ENCODE measurements around the gene TRIM21. TPM values are rescaled to one million over a fixed set of nuclear protein-coding genes. Genes with fewer than 3 reads are reported as not detected.

The TRIM21 gene
- total and polyA plus RNA-seq, 10 of the 15 experiments (the other 5 are each of a cell fraction or from before 2014, with no cell fraction given), result 24.3 to 80.6 (median 31.7) TPM

DNA sequence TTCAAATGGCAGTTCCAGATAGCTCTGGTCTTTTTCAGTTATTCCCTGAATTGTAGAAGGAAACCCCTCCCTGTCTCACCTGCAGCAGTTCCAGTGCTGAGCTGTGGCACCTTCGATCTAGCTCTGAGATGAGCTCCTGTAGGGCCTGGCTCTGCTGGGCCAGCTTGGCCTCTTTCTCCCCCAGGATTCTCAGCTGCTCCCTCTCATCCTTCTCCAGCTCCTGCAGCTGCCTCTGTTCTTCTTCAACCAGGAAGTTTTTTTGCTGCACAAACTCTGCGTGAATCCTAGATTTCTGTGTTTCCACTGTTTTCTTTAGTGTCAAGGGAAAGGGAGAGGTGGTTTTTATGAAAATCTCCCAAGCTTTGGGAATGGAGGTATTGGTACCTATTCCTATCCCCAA lies 5.3 kb downstream of the TRIM21 start (continued):
- TF ChIP-seq MEF2B (IDR thresholded peaks at IDR 0.05; ENCODE audit: partially characterized antibody, poor library complexity, severe bottlenecking) (no peak), CBX5 (IDR thresholded peaks at IDR 0.05; ENCODE audit: low read depth) (no peak), PKNOX1 (IDR thresholded peaks at IDR 0.05) (no peak), GABPA (IDR thresholded peaks at IDR 0.05; ENCODE audit: low read depth) (no peak), HDAC6 (IDR thresholded peaks at IDR 0.05; ENCODE audit: unreplicated experiment) (no peak)

DNA sequence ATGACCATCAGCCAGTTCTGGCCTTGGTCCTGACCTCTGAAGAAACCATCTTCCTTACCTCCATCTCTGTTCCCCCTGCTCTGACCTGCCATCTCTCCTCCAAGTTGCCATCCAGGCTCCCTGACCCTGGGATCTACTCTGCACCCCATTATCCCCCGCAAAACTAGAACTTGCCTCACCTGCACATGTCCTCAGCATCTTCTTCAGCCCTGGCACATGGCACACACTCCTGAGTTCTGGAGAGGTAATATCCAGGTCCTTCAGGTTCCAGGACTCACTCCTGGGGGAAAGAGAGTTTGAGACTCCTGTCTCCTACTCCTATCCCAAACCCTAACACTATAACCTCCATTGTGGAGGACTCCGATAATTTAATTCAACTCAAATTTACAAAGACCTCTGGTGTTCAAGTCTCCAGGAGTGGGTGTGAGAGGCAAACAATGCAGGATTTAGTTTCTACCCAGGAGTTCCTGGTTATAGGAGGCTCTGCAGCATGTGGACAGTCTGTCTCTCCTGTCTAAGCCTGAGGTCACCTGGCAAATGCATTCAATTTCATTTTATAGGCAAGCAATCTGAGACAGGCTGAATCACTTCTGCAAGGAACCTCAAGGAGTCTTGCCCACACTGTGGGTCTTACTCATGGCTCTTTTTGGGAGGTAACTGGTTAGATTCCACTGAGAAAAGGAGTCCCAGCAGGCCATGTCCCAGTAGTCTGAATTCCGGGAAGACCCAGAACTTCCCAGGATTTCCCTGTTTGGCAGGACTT lies 7.3 kb downstream of the TRIM21 start:
- FAIRE-seq (no peak), DNase-seq (ENCODE audit: low read depth, low spot score) (no peak)
- no peaks in the 10 kb centered on the region for H4K20me1 ChIP-seq (ENCODE audit: control insufficient read depth, insufficient read depth)
- TF ChIP-seq ZNF217 (IDR thresholded peaks at IDR 0.05), result no peak
- no peak for TF ChIP-seq ASH2L (IDR thresholded peaks at IDR 0.05; ENCODE audit: borderline replicate concordance, low read depth)
- no peak for TF ChIP-seq ZSCAN29 (IDR thresholded peaks at IDR 0.05)
- no peak for TF ChIP-seq ZNF622 (IDR thresholded peaks at IDR 0.05)
- TF ChIP-seq BRCA1 (IDR thresholded peaks at IDR 0.05; ENCODE audit: low read depth, low read length), result no peak
- TF ChIP-seq ZNF207 (IDR thresholded peaks at IDR 0.05; ENCODE audit: borderline replicate concordance), result no peak
- TF ChIP-seq ZNF274 (IDR thresholded peaks at IDR 0.05; ENCODE audit: insufficient read depth, insufficient read length), result no peak
- no peak for TF ChIP-seq MYC (IDR thresholded peaks at IDR 0.05; ENCODE audit: insufficient read depth, insufficient read length, insufficient replicate concordance, low read length, severe bottlenecking)
- no peak for TF ChIP-seq RBBP5 (conservative IDR thresholded peaks at IDR 0.05)
- TF ChIP-seq CHD2 (IDR thresholded peaks at IDR 0.05; ENCODE audit: borderline replicate concordance, low read depth, low read length), result no peak
- no peak for TF ChIP-seq EGR1 (IDR thresholded peaks at IDR 0.05; ENCODE audit: borderline replicate concordance in 1 of 2, low read depth in 2 of 2, low read length in 2 of 2)
- TF ChIP-seq, protein P1, sequence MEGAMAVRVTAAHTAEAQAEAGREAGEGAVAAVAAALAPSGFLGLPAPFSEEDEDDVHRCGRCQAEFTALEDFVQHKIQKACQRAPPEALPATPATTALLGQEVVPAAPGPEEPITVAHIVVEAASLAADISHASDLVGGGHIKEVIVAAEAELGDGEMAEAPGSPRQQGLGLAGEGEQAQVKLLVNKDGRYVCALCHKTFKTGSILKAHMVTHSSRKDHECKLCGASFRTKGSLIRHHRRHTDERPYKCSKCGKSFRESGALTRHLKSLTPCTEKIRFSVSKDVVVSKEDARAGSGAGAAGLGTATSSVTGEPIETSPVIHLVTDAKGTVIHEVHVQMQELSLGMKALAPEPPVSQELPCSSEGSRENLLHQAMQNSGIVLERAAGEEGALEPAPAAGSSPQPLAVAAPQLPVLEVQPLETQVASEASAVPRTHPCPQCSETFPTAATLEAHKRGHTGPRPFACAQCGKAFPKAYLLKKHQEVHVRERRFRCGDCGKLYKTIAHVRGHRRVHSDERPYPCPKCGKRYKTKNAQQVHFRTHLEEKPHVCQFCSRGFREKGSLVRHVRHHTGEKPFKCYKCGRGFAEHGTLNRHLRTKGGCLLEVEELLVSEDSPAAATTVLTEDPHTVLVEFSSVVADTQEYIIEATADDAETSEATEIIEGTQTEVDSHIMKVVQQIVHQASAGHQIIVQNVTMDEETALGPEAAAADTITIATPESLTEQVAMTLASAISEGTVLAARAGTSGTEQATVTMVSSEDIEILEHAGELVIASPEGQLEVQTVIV (IDR thresholded peaks at IDR 0.05; ENCODE audit: borderline replicate concordance, partially characterized antibody), result no peak
- TF ChIP-seq RCOR1 (conservative IDR thresholded peaks at IDR 0.05; ENCODE audit: low read depth, low read length), result no peak

More for the DNA sequence above, 7.3 kb downstream of the TRIM21 start:
- Histone ChIP-seq H3K27me3 (replicated peaks in 1 of 2; ENCODE audit: control insufficient read depth in 2 of 2, insufficient read depth in 2 of 2, low read length in 1 of 2) (no peaks in the 10 kb centered on the region), H3K36me3 (ENCODE audit: control insufficient read depth in 2 of 2, insufficient read depth in 2 of 2, low read length in 1 of 2) (peaks cover 6 to 36% of the 10 kb centered on the region in 2 experiments), H3K4me3 (no peak overlapping the region), H3K79me2 (ENCODE audit: control insufficient read depth, insufficient read depth, low read length) (peaks cover 2% of the 10 kb centered on the region; the same call in 1 of the 2 replicates), H3K27ac (ENCODE audit: control insufficient read depth, insufficient read depth) (no peak overlapping the region), H3K4me2 (ENCODE audit: control insufficient read depth, insufficient read depth) (no peak overlapping the region), H3K4me1 (ENCODE audit: control insufficient read depth, insufficient read depth, low read length) (no peaks in the 10 kb centered on the region), H3K9me3 (replicated peaks; ENCODE audit: control insufficient read depth, insufficient read depth, low read length) (no peaks in the 10 kb centered on the region), H3K9ac (ENCODE audit: control insufficient read depth, insufficient read depth, low read length) (no peak overlapping the region), H2AFZ (ENCODE audit: control insufficient read depth, low read depth, low read length) (no peak overlapping the region)
- ChIA-PET CTCF (no interaction called here), POLR2A (interaction anchor here (0.5 kb wide), 1 partner anchor 520 kb away, joined by 4 read pairs; no protein-coding TSS in a partner anchor), RAD21 (ENCODE audit: unreplicated experiment) (no interaction called here), SMC1A (ENCODE audit: uncharacterized antibody, unreplicated experiment) (no interaction called here)
- WGBS (ENCODE audit: insufficient coverage, insufficient replicate concordance, low lambda C conversion rate, missing lambda C conversion rate), result 97% methylated on average over 3 of the region's 3 CpGs
- no TSS peak for BruUV-seq (replicated peaks)
- intact Hi-C loops (cut with micrococcal nuclease; ENCODE audit: unreplicated experiment) (no loop called here), in situ Hi-C loops (cut with MboI) (loop anchor here (25.0 kb wide), 1 partner anchor 549 kb away; the partner anchor contains the start of gene RHOG)
- ATAC-seq, result no peak

All from GM12878 (cell line).